HG02642 (cell line): ENCODE data around the gene CCDC195.
"Not testable (repeated sequence)": the region's sequence is repeated elsewhere in the genome, so short reads cannot be mapped to it uniquely, and the experiment has no call there.

Experiments
- ATAC-seq: cut with Tn5 transposase; IDR thresholded peaks from one replicate; pipeline ENCODE4 v1.9.1; 2021; ENCODE audit warnings: mild to moderate bottlenecking; ENCODE audit not compliant: unreplicated experiment, poor library complexity

Gene CCDC195

DNA sequence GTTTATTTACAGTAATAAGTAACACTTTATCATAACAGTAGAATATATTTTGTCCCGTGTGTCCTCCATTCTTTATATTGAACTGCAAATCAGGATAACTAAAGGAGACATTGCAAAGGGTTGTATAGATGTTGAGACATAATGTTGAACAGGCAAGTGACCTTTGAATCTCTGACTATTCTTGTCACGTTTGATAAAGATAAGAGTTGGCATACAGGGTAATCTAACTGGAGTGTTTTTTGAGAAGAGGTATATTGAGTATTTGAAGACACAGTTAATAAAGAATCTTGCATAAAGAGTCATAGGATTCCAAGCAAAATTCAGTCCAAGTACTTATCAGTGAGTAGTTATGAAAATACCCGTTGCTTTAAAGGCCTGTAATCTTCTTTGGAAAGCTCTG, 21.7 kb downstream of the CCDC195 start:
- ATAC-seq: no peak

DNA sequence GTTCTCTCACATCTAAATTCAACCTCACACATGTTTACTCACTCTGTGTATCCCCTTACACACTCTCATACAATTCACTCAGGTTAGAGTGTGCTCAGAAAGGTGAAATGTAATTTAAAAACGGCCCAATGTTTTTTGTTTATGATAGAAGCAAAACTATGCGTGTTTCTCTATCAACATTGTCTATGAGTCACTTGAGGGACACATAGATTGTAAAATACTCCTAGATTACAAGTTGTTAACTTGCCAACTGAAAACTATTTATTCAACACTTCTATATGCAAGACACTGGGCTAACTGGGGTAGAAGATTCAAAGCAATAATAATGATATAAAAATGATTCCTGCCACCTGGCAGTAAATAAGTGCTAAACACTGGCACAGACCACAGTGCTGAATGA, 24.6 kb downstream of the CCDC195 start:
- ATAC-seq: no peak

DNA sequence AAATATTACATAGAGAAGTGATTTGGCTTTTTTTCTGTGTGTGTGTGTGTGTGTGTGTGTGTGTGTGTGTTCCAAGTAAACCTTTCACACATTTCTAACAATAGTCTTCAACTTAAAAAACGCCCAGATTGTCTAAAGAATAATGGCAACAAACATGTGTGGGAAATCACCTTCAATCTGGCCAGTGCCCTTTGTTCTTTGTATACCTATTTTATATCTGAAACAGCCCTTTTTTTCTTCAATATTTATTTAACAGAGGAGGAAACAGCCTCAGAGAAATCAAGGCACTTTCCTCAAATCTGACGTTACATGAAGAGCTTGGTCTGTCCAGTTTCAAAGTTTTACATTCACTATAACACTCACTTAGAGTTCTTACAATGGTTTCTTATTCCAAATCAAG, 25.3 kb downstream of the CCDC195 start:
- ATAC-seq: no peak

DNA sequence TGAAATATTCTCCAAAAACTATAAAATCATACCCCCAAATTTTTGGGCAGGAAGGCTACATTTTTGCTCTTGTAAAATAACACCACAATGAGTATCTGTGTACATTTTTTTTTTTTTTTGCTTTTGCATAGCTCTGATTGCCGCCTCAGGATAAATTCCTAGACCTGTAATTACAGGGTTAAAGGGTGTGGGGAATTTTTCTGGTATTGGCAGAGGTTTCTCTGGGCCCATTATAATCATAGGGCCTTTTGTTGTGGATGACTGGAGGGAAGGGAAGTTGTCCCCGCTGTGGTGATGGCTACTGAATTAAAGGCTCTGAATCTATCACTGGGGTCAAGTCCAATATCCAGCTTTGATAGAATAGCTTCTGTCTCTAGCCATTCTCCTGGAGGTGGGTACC, 26.6 kb downstream of the CCDC195 start:
- no peak for ATAC-seq

DNA sequence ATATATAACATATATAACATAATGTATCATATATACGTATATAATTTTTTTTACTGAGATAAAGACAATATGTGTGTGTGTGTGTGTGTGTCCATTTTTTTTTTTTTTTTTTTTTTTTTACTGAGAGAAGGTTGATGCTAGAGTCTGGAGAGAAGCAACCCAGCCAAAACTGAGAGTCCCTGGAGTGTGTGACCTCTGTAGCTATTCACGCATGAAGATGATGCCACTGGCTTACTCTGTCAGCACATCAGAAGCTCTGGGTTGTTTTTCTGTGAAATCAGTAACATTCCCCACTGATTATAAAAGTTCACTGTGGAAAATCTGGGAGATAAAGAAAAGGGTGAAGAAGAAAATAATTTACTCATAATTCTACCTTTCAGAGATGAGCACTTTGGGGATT, 27.2 kb downstream of the CCDC195 start:
- no peak for ATAC-seq

DNA sequence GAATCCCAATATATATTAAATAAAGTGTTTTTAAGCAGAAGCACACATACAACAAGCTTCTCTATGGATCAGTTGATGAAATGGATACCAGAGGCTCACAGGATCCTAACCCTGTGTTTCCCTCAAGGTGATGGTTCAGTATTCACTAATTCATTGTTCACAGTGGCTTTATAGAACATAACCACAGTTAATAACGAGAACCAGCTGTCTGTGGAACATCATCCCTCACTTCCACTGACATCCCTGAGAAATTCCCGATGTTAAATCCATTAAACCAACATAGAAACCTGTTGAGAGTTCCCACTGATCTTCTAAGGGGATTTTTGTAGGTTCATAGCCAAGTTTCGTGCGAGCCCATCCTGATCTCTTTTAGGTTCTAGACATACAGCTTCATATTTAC, 29.0 kb downstream of the CCDC195 start:
- ATAC-seq: no peak

DNA sequence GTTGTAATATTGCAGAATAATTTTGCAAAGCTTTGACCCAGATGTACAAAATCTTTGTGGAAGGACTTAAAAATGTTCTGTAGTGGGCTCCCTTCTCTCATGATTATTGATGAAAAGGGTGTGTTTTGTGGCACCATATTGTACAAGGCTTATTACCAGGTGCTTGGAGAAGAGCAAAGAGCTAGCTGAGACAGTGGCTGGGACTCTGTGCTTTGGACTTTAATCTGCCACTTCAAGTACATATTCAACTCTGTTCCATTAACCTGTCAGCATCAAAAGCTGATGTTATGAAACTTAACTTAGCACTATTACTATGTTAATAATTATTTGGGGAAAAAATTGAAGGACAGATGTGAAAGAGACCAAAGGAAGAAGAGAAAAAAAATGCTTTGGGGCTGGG, 31.0 kb downstream of the CCDC195 start:
- ATAC-seq: no peak

DNA sequence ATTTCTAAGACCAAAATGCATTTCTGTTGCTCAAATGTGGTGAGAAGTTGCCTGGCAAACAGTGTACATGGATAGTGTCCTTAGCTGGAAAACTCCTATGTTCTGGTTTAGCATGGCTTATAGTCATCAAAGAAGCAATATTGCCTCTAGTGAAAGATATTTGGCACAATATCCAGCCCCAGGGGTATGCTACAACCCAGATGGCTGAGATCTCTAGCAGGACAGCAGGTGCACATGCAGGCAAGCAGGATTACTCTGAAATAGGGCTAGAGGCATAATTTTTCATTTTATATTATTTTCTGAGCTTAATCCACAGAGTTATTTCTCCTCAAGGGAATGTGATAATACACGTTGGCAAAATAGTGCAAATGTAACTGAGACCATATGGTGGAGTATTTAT, 34.0 kb downstream of the CCDC195 start:
- ATAC-seq: no peak

DNA sequence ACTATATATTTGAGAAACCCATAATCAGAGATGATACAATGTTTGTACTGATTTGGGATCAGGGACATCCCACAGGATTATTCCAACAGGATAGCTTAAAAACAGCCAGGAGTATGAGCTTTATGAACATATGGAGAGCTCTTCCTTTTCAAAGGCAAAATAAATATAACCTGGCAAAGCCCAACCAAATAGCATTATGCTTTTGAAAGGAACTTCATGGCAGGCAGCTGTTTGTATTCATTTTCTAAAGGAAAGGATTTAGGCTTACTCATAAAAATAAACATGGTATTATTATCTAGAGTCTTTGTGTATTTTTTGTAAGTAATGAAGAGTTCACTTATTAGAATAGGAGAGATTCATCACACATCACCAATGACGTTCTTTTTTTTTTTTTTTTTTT, 44.4 kb downstream of the CCDC195 start:
- ATAC-seq: no peak

DNA sequence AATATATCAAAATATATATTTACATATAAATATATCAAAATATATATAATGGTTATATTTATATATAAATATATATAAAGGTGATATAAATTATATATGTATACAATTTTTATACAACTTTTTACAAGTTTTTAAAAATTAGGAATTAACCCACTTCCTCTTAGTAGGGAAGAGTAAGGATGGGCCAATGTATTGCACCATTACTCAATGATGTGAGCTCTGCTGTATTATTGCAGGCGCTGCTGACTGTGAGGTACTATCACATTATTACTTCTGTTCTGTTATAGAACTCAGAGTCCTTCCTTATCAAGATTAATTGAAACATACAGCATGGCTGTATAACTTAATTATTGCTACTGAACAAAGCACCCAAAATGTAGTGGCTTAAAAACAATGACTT, 46.0 kb downstream of the CCDC195 start:
- ATAC-seq: no peak

DNA sequence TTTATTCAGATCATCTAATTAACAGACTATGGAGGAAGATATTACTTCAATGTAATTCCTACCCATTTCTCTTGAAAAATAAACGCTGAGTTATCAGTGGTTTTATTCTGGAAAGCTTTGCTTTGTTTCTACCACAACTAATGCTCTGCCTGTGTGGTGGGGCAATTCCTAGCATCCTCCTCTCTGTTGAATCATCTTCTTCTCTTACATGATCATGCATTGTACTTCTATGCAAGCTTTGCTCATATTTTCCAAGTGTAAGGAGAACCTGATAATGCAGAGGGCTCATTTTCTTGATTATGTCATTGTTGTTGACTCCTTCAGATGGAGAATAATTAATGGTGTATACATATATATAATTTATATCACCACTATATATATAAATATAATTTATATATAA, 46.7 kb downstream of the CCDC195 start:
- no peak for ATAC-seq

DNA sequence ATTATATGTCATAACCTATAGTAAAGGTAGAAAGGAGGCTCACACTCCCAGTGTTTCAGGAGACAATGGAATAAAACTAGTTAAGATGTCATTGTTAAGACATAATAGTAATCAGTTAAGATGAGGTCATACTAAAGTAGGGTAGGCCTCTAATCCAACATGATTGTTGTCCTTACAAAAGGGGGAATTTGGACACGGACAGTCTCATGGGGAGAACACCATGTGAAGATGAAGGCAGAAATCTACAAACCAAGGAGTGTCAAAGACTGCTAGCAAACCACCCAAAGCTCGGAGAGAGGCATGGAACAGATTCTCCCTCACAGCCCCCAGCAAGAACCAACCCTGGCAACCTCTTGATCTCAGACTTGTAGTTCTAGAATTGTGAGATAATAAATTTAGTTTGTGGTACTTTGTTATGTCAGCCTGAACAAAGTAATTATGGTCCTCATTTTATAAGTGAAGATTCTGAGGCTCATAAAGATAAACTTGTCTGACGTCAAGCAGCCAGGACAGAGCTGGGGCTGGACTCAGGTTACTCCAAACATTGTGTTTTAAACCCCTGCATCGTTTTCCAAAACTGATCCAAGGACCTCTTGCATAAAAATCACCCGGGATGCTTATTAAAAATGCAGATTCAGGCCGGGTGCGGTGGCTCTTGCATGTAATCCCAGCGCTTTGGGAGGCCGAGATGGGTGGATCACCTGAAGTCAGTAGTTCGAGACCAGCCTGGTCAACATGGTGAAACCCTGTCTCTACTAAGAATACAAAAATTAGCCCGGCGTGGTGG, 47.8 kb downstream of the CCDC195 start:
- ATAC-seq: no peak

DNA sequence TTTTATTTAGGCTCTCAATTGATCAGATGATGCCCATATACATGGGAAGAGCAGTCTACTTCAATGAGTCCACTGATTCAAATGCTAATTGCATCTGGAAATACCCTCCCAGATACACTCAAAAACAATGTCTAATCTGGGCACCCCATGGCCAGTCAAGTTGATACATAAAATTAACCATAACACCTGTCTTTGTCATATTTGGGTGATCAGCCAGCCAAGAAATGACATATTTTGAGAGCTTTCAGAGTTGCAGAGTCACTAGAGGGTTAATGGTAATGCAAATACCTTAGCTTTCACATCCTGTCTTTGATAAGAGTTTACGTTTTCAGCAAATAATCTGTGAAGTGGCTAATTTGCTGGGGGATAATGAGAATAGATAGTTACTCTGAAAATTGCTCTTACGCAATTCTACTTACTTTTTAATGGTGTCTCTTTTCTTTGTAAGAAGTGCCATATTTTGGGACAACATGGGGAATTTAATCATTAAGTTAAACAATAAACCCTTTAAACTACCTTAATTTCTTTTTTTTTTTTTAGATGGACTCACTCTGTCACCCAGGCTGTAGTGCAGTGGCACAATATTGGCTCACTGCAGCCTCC, 49.1 kb downstream of the CCDC195 start:
- ATAC-seq: peak; percentile 97

DNA sequence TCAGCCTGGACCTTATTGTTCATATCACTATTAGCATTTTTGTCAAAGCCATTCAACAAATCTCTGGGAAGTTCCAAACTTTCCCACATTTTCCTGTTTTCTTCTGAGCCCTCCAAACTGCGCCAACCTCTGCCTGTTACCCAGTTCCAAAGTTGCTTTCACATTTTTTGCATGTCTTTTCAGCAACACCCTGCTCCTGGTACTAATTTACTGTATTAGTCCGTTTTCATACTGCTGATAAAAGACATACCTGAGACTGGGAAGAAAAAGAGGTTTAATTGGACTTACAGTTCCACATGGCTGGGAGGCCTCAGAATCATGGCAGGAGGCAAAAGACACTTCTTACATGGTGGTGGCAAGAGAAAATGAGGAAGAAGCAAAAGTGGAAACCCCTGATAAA, 52.8 kb downstream of the CCDC195 start:
- ATAC-seq: not testable (repeated sequence)

DNA sequence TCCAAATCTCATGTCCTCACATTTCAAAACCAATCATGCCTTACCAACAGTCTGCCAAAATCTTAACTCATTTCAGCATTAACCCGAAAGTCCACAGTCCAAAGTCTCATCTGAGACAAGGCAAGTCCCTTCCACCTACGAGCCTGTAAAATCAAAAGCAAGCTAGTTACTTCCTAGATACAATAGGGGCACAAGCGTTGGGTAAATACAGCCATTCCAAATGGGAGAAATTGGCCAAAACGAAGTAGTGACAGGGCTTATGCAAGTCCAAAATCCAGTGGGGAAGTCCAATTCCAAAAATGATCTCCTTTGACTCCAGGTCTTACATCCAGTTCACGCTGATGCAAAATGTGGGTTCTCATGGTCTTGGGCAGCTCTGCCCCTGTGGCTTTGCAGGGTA, 54.5 kb downstream of the CCDC195 start:
- ATAC-seq: not testable (repeated sequence)

DNA sequence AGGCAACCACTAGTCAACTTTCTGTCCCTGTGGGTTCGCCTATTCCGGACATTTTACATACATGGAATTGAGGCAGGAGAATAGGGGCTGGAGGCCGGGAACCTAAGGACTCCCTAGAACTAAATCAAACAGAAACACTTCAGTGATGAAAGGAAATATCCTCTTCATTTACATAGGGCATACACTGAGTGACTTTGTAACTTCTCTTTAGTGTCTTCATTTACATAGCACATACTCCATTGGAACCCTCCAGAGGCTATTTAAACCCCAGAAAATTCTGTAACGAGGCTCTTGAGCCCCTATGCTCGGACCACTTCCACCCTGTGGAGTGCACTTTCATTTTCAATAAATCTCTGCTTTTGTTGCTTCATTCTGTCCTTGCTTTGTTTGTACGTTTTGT, 56.5 kb downstream of the CCDC195 start:
- no peak for ATAC-seq

DNA sequence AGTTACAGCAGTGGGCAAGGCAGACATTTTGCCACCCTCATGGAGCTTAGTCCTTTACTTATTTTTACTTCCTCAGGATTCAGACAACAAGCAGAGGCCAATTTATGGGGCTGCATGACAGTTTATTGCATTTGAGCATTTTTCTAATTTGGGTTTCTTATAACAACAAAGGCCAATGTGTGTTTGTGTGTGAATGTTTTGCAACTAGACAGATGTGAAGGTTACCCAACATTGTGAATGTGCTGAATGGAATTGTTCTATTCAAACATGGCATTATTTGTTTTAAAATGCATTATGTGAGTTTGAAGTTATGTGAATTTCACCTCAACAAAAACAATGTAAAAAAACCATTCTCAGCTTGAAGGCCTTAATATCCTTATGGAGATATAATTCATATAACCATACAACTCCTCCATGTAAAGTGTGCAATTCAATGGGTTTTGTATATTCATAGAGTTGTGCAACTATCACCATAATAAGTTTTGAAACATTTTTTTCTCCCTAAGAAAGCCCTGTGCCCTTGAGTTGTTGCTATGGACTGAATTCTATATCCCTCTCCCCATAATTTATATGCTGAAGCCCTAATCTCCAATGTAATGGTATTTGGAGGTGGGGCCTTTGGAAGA, 57.3 kb downstream of the CCDC195 start:
- ATAC-seq: no peak

DNA sequence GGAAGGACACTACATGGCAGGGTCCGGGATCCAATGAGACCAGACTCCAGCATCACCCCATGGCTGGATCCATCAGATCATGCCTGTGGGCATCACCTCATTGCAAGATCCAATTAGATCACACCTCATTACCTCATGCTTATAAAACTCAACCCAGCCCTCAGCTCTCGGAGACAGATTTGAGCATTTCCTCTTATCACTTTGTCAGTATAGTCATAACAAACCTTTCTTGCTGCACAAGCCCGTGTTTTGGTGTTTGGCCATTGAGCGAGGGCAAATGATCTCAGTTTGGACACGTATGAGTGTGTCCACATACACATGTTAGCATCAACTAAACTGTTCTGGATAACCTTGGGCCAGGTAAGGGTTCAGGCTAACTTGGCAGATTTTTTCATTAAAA, 58.8 kb downstream of the CCDC195 start:
- ATAC-seq: no peak

DNA sequence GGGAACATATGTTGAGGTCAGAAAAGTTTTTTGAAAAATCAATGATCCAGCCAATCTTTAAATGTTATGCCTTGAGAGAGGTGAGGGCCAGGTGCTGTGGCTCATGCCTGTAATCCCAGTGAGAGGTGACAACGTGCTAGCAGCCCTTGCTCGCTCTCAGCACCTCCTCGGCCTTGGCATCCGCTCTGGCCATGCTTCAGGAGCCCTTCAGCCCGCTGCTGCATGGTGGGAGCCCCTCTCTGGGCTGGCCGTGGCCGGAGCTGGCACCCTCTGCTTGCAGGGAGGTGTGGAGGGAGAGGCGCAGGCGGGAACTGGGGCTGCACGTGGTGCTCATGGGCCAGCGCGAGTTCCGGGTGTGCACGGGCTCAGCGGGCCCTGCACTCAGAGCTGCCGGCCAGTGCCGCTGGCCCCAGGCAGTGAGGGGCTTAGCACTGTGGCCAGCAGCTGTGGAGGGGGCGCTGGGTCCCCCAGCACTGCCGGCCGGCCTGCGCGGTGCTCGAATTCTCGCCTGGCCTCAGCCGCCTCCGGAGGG, 61.1 kb downstream of the CCDC195 start:
- no peak for ATAC-seq
